Peyer's patch (tissue), 4 donors: Measurements from ENCODE around the gene LAMTOR2. TPM values are rescaled to one million over a fixed set of nuclear protein-coding genes. Genes with fewer than 3 reads are reported as not detected.

Experiments used
- DNase-seq, 3 donors: peaks; one replicate each; pipeline ENCODE4 v3.0.0-alpha.2; 2017 to 2019
- H3K27ac ChIP-seq, 4 donors: fragments of 200-600 bp; sonication (generic); one replicate each; pipeline ENCODE4 v1.5.1; 2016 to 2019
- H3K27me3 ChIP-seq, 2 donors: fragments of 200-600 bp; sonication (generic); one replicate each; pipeline ENCODE4 v1.5.1; 2019
- H3K36me3 ChIP-seq, 3 donors: fragments of 200-600 bp; sonication (generic); one replicate each; pipeline ENCODE4 v1.5.1; 2016 to 2019
- H3K4me1 ChIP-seq, 4 donors: fragments of 200-600 bp; sonication (generic); one replicate each; pipeline ENCODE4 v1.5.1; 2016 to 2019
- H3K4me3 ChIP-seq, 4 donors: fragments of 200-600 bp; sonication (generic); 1 replicate in 3 of 4; 2 replicates in 1 of 4; pipeline ENCODE4 v1.5.1; 2016 to 2019; ENCODE audit warnings: mild to moderate bottlenecking in 1 of 4
- H3K9me3 ChIP-seq, 4 donors: fragments of 200-600 bp; sonication (generic); one replicate each; pipeline ENCODE4 v1.5.1; 2016 to 2019; ENCODE audit warnings: mild to moderate bottlenecking in 1 of 4
- CTCF ChIP-seq, 6 experiments: fragments of 450-650 bp in 4 of 6; fragments of 200-600 bp in 2 of 6; sonication (generic) in 1 of 6; IDR thresholded peaks; one replicate each; pipeline ENCODE4 v1.5.1; 2017 to 2019; ENCODE audit warnings: antibody characterized with exemption in 6 of 6, mild to moderate bottlenecking in 3 of 6, moderate library complexity in 1 of 6
- POLR2A ChIP-seq, 2 donors: fragments of 450-650 bp; IDR thresholded peaks; one replicate each; pipeline ENCODE4 v1.5.1; 2017; ENCODE audit warnings: antibody characterized with exemption in 2 of 2, mild to moderate bottlenecking in 2 of 2, moderate library complexity in 2 of 2
- total RNA-seq, 4 donors: library from RNA; depleted of rRNA; stranded (reverse); fragments of >200 nt; gene quantifications; one replicate each; pipeline ENCODE4 v1.1.0, GENCODE V29; 2016

LAMTOR2 gene
- total RNA-seq, 4 donors from 2014 or later = 40.4 to 75.5 (median 54.1) TPM

GRCh38 chr1:156090840-156091188 lies 36.2 kb downstream of the LAMTOR2 start:
- Histone ChIP-seq H3K36me3 (no peaks in the 10 kb centered on the region), H3K4me3 (no peak overlapping the region), H3K9me3 (no peaks in the 10 kb centered on the region), H3K27me3 (no peaks in the 10 kb centered on the region), H3K4me1 (peaks cover 0 to 6% (median 3%) of the 10 kb centered on the region in 4 donors), H3K27ac (no peak overlapping the region)
- DNase-seq = peak; percentile 86 to 95 (median 92)
- TF ChIP-seq CTCF (IDR thresholded peaks at IDR 0.05) (peak; percentile 70 to 92 (median 88)), POLR2A (IDR thresholded peaks at IDR 0.05) (no peak)

DNA sequence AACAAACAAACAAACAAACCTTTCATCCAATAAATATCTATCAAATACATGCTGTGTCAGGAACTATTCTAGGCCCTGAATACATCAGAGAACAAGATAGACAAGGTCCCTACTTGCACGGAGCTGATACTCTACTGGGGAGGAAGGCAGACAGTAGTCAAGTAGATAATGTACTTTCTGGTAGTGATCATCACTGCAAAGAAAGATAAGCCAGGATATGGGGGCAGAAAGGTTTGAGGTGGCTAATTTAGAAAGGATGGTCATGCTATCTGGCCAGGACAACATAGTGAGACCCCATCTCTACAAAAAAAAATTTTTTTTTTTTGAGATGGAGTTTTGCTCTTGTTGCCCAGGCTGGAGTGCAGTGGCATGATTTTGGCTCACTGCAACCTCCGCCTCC lies 37.0 kb downstream of the LAMTOR2 start:
- no peak overlapping the region for H3K4me3 ChIP-seq
- TF ChIP-seq CTCF (IDR thresholded peaks at IDR 0.05) = no peak
- no peak for TF ChIP-seq POLR2A (IDR thresholded peaks at IDR 0.05)

GRCh38 chr1:156095906-156096508 lies 41.4 kb downstream of the LAMTOR2 start:
- no peaks in the 10 kb centered on the region for H3K36me3 ChIP-seq
- no peaks in the 10 kb centered on the region for H3K9me3 ChIP-seq
- no peak overlapping the region for H3K4me3 ChIP-seq
- no peak for DNase-seq
- H3K27ac ChIP-seq = peak overlapping the region in 3 of 4 donors; percentile 66 to 75 (median 68)
- no peaks in the 10 kb centered on the region for H3K27me3 ChIP-seq
- peaks cover 0 to 27% (median 16%) of the 10 kb centered on the region in 4 donors for H3K4me1 ChIP-seq
- no peak for TF ChIP-seq POLR2A (IDR thresholded peaks at IDR 0.05)
- TF ChIP-seq CTCF (IDR thresholded peaks at IDR 0.05) = no peak

More for the DNA sequence above, 37.0 kb downstream of the LAMTOR2 start:
- H3K36me3 ChIP-seq = no peaks in the 10 kb centered on the region
- DNase-seq = no peak
- no peaks in the 10 kb centered on the region for H3K27me3 ChIP-seq
- H3K27ac ChIP-seq = no peak overlapping the region
- H3K9me3 ChIP-seq = no peaks in the 10 kb centered on the region
- peaks cover 0 to 12% (median 9%) of the 10 kb centered on the region in 4 donors for H3K4me1 ChIP-seq

DNA sequence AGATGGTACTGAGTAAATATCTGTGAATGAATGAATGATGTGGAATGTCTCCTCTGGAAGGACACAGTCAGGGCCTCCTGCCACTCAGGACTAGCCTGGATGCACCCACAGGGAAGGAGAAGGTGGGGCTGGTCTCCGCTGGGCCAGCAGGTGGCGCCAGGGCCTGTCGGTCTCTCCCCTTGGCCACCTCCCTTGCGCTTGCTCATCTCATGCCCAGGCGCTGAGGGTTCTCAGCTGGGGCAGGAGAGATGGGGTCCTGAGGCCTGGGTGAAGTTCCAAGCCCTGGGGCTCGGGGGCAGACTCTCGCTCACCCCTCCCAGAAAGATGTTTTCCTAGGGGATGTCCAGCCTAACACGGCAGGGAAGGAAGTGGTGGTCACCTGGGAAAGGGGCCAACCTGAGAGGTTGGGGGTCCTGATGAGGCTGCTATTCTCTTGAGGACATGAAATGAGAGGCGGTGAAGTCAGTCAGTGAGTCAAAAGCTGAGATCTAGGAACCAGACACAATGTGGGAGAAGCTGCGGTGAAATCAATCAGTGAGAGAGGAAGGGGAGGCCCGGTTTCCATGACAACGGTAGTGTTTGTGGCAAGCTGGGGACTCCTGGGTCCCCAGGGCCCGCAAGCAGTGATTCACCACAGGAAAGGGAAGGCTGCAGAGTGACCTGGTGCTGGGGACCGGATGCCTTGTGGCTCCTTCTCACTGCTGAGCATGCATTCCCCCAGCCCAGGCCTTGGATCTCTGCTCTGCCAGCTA lies 42.2 kb downstream of the LAMTOR2 start:
- TF ChIP-seq POLR2A (IDR thresholded peaks at IDR 0.05) (no peak), CTCF (IDR thresholded peaks at IDR 0.05) (peak; percentile 75 to 99 (median 94))
- H3K27me3 ChIP-seq = no peaks in the 10 kb centered on the region
- peak overlapping the region; percentile 47 to 75 (median 67) for H3K27ac ChIP-seq
- peak overlapping the region in 1 of 4 donors; percentile 22 for H3K4me3 ChIP-seq
- no peaks in the 10 kb centered on the region for H3K36me3 ChIP-seq
- peaks cover 0 to 34% (median 16%) of the 10 kb centered on the region in 4 donors for H3K4me1 ChIP-seq
- H3K9me3 ChIP-seq = no peaks in the 10 kb centered on the region
- DNase-seq = peak; percentile 84 to 95 (median 92)

GRCh38 chr1:156097499-156098178 lies 43.1 kb downstream of the LAMTOR2 start:
- peaks cover 0 to 42% (median 16%) of the 10 kb centered on the region in 4 donors for H3K4me1 ChIP-seq
- no peak for DNase-seq
- no peaks in the 10 kb centered on the region for H3K9me3 ChIP-seq
- no peak overlapping the region for H3K4me3 ChIP-seq
- TF ChIP-seq POLR2A (IDR thresholded peaks at IDR 0.05) = no peak
- TF ChIP-seq CTCF (IDR thresholded peaks at IDR 0.05) = no peak
- peak overlapping the region in 3 of 4 donors; percentile 66 to 75 (median 68) for H3K27ac ChIP-seq
- H3K27me3 ChIP-seq = no peaks in the 10 kb centered on the region
- no peaks in the 10 kb centered on the region for H3K36me3 ChIP-seq
